IPS-20b (cell line): ENCODE results near the gene STARD13.
A peak's percentile ranks its signal among the peaks of the same experiment; 100 is the strongest.

Source experiments
- H3K27ac ChIP-seq: one replicate; pipeline ENCODE4 v1.5.1; 2013; ENCODE audit warnings: low read length
- H3K27me3 ChIP-seq: 2 replicates; pipeline ENCODE4 v1.6.1; 2013; ENCODE audit warnings: mild to moderate bottlenecking, low read length, inconsistent platforms; ENCODE audit not compliant: insufficient read depth
- H3K36me3 ChIP-seq: 2 replicates; pipeline ENCODE4 v1.6.1; 2013; ENCODE audit warnings: low read depth, mild to moderate bottlenecking, inconsistent platforms, low read length, moderate library complexity; ENCODE audit not compliant: insufficient read depth
- H3K4me1 ChIP-seq: 2 replicates; pipeline ENCODE4 v1.6.1; 2013; ENCODE audit warnings: mild to moderate bottlenecking, control low read depth, inconsistent platforms, low read length, moderate library complexity; ENCODE audit not compliant: insufficient read depth
- H3K4me3 ChIP-seq: 2 replicates; pipeline ENCODE4 v1.5.1; 2013; ENCODE audit warnings: mild to moderate bottlenecking, low read length, inconsistent platforms
- H3K9ac ChIP-seq: 2 replicates; pipeline ENCODE4 v1.6.1; 2013; ENCODE audit warnings: low read depth, mild to moderate bottlenecking, inconsistent platforms, low read length, moderate library complexity
- H3K9me3 ChIP-seq: 2 replicates; pipeline ENCODE4 v1.6.1; 2013; ENCODE audit warnings: mild to moderate bottlenecking, low read depth, low read length, inconsistent platforms; ENCODE audit not compliant: insufficient read depth

STARD13 gene

GRCh38 chr13:33230178-33230881 is 55.2 kb downstream of the STARD13 start:
- H3K27ac ChIP-seq, result no peak overlapping the region
- H3K4me3 ChIP-seq, result no peak overlapping the region
- H3K9me3 ChIP-seq, result no peaks in the 10 kb centered on the region
- no peaks in the 10 kb centered on the region for H3K36me3 ChIP-seq
- H3K4me1 ChIP-seq, result peaks cover 11% of the 10 kb centered on the region
- H3K27me3 ChIP-seq, result no peaks in the 10 kb centered on the region
- no peak overlapping the region for H3K9ac ChIP-seq

GRCh38 chr13:33229446-33230177 is 55.9 kb downstream of the STARD13 start:
- H3K4me1 ChIP-seq, result peaks cover 11% of the 10 kb centered on the region
- H3K27ac ChIP-seq, result no peak overlapping the region
- H3K9me3 ChIP-seq, result peaks cover 1% of the 10 kb centered on the region; the same call in 1 of the 2 replicates
- H3K4me3 ChIP-seq, result no peak overlapping the region
- no peak overlapping the region for H3K9ac ChIP-seq
- H3K36me3 ChIP-seq, result no peaks in the 10 kb centered on the region
- H3K27me3 ChIP-seq, result no peaks in the 10 kb centered on the region

DNA sequence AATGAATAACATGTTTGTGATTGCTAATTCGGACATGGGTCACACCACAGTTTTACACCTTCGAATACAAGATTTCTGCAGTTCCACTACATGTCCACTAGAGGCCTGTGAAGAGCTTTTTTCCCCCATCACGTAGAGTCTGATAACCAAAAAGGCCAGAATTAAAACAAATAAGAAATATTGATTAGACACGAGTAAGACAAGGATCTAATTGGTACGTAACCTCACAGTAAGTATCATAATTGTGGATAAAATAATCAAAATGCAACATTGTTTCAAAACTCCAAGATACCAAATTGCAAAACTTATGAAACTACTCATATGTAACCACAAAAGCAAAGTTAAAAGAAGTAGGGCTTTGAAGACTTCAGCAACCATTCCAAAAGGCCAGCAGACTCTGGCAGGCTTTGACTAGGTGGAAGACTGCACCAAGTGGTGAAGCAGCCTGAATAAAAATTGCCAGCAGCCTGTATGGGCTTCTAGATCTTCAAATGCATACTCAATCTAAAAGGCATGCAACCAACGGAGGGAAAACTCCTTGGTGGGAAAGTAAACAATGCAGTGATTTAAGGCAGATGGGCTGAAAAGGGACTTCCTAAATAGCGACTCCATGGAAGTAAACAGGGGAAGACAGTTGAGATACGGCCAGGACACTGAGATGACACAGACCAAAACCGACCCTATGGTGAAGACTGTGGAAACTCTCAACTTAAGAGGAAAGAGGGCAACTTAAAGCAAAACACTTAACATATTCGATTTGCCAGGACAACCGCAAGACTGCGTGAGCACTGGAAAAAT is 56.7 kb downstream of the STARD13 start:
- Histone ChIP-seq H3K36me3 (no peaks in the 10 kb centered on the region), H3K9ac (no peak overlapping the region), H3K27me3 (no peaks in the 10 kb centered on the region), H3K4me3 (no peak overlapping the region), H3K4me1 (peaks cover 11% of the 10 kb centered on the region), H3K27ac (no peak overlapping the region), H3K9me3 (peaks cover 8% of the 10 kb centered on the region)

DNA sequence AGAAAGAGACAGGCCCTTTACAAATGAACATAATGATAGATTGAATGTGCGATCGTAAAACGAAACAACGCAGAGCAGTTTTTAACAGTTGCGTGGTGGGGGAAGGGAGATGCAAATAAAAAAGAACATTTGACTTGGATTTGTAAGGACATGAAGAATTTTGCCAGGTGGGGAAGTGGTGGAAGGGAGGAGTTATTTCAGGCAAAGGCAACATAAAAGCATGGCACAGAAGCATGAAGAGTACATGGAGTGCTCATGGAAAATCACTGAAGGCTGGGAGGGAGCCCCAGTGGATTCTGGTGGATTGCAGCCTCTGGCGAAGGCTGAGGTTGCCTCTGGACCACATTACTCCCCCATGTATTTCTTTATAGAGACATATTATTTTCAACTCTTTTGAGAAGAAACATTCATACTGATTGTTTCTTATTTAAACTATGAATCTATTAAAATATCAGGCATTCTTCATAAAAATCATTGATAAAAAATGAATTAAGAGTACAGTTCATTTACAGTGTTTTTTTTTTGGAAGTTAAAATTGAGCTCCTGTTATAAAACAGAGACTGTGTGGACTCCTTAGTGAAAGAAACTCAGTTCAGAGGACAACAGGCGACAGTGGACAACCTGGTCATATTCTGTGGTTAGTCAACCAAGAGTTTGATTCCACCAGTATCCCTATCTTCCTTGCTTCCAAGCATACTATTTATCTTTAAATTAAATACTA is 57.5 kb downstream of the STARD13 start:
- peaks cover 8% of the 10 kb centered on the region for H3K9me3 ChIP-seq
- H3K36me3 ChIP-seq, result no peaks in the 10 kb centered on the region
- no peak overlapping the region for H3K4me3 ChIP-seq
- H3K27me3 ChIP-seq, result no peaks in the 10 kb centered on the region
- H3K27ac ChIP-seq, result no peak overlapping the region
- no peak overlapping the region for H3K9ac ChIP-seq
- H3K4me1 ChIP-seq, result peaks cover 11% of the 10 kb centered on the region

DNA sequence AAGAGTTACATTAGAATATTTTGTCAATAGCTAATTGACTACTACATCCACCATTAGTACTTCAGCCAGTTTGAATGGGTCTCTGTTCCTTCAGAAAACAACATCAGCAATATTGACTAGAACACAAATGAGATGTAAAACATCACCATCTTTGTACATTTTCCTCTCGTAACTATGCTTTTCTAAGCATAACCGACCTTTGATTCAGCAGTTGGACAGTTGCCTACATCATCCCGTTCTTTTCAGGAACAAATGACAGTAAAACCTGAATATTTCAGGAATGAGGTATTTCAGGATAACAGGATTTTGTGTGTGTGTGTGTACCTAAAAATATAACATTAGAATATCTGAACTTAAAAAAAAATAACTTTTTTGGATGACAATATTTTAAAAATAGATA is 60.9 kb downstream of the STARD13 start:
- Histone ChIP-seq H3K9me3 (peaks cover 8% of the 10 kb centered on the region), H3K4me3 (no peak overlapping the region), H3K27me3 (no peaks in the 10 kb centered on the region), H3K9ac (no peak overlapping the region), H3K27ac (no peak overlapping the region), H3K4me1 (peaks cover 11% of the 10 kb centered on the region), H3K36me3 (no peaks in the 10 kb centered on the region)

- Histone ChIP-seq H3K4me1 (peaks cover 8% of the 10 kb centered on the region), H3K9me3 (peaks cover 8% of the 10 kb centered on the region), H3K36me3 (no peaks in the 10 kb centered on the region), H3K4me3 (no peak overlapping the region), H3K27me3 (no peaks in the 10 kb centered on the region), H3K27ac (no peak overlapping the region), H3K9ac (no peak overlapping the region)
Observed at GRCh38 chr13:33224191-33224590, 61.4 kb downstream of the STARD13 start.

DNA sequence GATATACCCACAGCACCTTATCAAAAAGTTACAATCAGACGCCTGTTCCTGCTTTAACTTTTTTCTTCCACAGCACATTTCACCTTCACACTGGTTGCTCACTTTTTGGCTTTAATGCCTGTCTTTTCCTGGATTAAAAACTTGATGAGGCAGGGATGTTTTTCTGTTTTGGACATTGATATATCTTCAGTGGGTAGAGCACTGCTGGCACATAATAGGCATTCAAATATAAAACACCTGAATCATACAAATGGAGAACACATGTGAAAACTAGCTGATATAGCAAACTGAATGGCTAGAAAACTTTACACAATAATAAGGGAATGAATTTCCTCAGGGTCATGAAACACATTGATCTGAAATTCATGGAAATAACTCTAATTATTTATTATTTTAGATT is 65.6 kb downstream of the STARD13 start:
- H3K4me3 ChIP-seq, result no peak overlapping the region
- no peaks in the 10 kb centered on the region for H3K27me3 ChIP-seq
- H3K9me3 ChIP-seq, result peaks cover 8% of the 10 kb centered on the region
- H3K36me3 ChIP-seq, result no peaks in the 10 kb centered on the region
- H3K9ac ChIP-seq, result no peak overlapping the region
- peaks cover 10% of the 10 kb centered on the region for H3K4me1 ChIP-seq
- no peak overlapping the region for H3K27ac ChIP-seq

DNA sequence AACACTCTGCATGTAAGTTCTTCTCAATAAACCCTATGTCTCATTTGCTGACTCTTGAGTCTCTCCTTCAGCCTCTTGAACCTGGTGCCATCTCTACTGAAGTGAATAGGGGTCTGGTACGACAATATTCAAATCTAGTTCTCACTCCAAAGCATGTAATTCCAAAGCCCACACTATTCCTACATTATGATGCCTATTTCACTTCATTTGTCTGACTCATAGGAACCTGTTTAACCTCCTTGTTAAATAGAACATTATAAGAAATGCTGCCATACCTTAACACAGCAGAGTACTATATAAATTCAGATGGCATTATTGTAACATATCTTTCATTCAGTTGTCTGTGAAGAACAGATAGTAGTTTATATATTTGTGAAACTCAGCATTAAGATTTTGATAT is 67.1 kb downstream of the STARD13 start:
- Histone ChIP-seq H3K36me3 (no peaks in the 10 kb centered on the region), H3K4me3 (no peak overlapping the region), H3K27me3 (no peaks in the 10 kb centered on the region), H3K4me1 (peaks cover 24% of the 10 kb centered on the region), H3K9me3 (no peaks in the 10 kb centered on the region), H3K9ac (no peak overlapping the region), H3K27ac (no peak overlapping the region)

- Histone ChIP-seq H3K4me3 (no peak overlapping the region), H3K27ac (no peak overlapping the region), H3K4me1 (peaks cover 28% of the 10 kb centered on the region), H3K9me3 (no peaks in the 10 kb centered on the region), H3K9ac (no peak overlapping the region), H3K36me3 (no peaks in the 10 kb centered on the region), H3K27me3 (no peaks in the 10 kb centered on the region)
Observed at GRCh38 chr13:33218020-33218419, 67.5 kb downstream of the STARD13 start.

- Histone ChIP-seq H3K27ac (no peak overlapping the region), H3K9me3 (no peaks in the 10 kb centered on the region), H3K4me3 (no peak overlapping the region), H3K36me3 (no peaks in the 10 kb centered on the region), H3K4me1 (peaks cover 32% of the 10 kb centered on the region), H3K27me3 (no peaks in the 10 kb centered on the region), H3K9ac (no peak overlapping the region)
Observed at GRCh38 chr13:33217256-33217655, 68.3 kb downstream of the STARD13 start.

GRCh38 chr13:33213797-33214196 is 71.8 kb downstream of the STARD13 start:
- H3K27ac ChIP-seq, result peak overlapping the region; percentile 21
- H3K9me3 ChIP-seq, result no peaks in the 10 kb centered on the region
- H3K27me3 ChIP-seq, result no peaks in the 10 kb centered on the region
- peak overlapping the region; percentile 0; the same call in 1 of the 2 replicates for H3K9ac ChIP-seq
- no peaks in the 10 kb centered on the region for H3K36me3 ChIP-seq
- peaks cover 32% of the 10 kb centered on the region for H3K4me1 ChIP-seq
- no peak overlapping the region for H3K4me3 ChIP-seq
